Measurements from ENCODE around the gene AOX1. TPM values are rescaled to one million over a fixed set of nuclear protein-coding genes. Genes with fewer than 3 reads are reported as not detected.

The AOX1 gene
- total RNA-seq, 1 experiment from 2014 or later = 5.1 TPM

DNA sequence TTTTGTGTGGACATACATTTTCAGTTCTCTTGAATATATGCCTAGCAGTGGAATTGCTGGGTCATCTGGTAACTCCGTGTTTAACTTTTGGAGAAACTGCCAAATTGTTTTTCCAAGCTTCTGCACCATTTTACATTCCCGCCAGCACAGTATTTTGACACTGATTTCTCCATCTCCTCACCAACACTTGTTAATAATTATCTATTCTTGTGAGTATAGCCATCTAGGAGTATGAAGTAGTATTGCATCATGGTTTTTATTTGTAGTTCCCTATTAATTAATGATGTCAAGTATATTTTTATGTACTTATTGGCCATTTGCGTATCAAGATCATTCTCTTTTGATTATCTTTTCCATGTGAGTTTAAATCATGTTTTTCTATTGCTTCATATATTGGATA is 17.9 kb upstream of the AOX1 start:
- Histone ChIP-seq H3K9me3 (ENCODE audit: insufficient read depth, low read depth) (no peaks in the 10 kb centered on the region), H3K4me3 (no peak overlapping the region), H3K27ac (no peak overlapping the region), H3K9me2 (ENCODE audit: insufficient read depth) (no peaks in the 10 kb centered on the region), H3K4me2 (no peak overlapping the region), H2AFZ (no peak overlapping the region), H3K27me3 (ENCODE audit: insufficient read depth, low read depth) (no peaks in the 10 kb centered on the region), H3K79me2 (ENCODE audit: low read depth) (no peaks in the 10 kb centered on the region), H3K4me1 (replicated peaks; ENCODE audit: insufficient read depth) (no peaks in the 10 kb centered on the region), H3F3A (ENCODE audit: insufficient read depth, low read depth) (no peaks in the 10 kb centered on the region), H4K20me1 (ENCODE audit: insufficient read depth) (no peaks in the 10 kb centered on the region), H3K36me3 (ENCODE audit: low read depth) (peaks cover 8% of the 10 kb centered on the region; the same call in 1 of the 2 replicates)
- POLR2A ChIA-PET (ENCODE audit: unreplicated experiment) = no interaction called here
- CTCF ChIA-PET = no interaction called here
- intact Hi-C loops (cut with micrococcal nuclease; ENCODE audit: unreplicated experiment) = no loop called here
- no peak for DNase-seq
- no peak for TF ChIP-seq EZH2 (IDR thresholded peaks at IDR 0.05; ENCODE audit: low read depth)
- TF ChIP-seq, protein P1, sequence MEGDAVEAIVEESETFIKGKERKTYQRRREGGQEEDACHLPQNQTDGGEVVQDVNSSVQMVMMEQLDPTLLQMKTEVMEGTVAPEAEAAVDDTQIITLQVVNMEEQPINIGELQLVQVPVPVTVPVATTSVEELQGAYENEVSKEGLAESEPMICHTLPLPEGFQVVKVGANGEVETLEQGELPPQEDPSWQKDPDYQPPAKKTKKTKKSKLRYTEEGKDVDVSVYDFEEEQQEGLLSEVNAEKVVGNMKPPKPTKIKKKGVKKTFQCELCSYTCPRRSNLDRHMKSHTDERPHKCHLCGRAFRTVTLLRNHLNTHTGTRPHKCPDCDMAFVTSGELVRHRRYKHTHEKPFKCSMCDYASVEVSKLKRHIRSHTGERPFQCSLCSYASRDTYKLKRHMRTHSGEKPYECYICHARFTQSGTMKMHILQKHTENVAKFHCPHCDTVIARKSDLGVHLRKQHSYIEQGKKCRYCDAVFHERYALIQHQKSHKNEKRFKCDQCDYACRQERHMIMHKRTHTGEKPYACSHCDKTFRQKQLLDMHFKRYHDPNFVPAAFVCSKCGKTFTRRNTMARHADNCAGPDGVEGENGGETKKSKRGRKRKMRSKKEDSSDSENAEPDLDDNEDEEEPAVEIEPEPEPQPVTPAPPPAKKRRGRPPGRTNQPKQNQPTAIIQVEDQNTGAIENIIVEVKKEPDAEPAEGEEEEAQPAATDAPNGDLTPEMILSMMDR (conservative IDR thresholded peaks at IDR 0.05) = no peak
- no TSS peak for BruUV-seq (replicated peaks)

GRCh38 chr2:200575957-200576356 is 9.9 kb upstream of the AOX1 start:
- no peaks in the 10 kb centered on the region for H3K79me2 ChIP-seq (ENCODE audit: low read depth)
- POLR2A ChIA-PET (ENCODE audit: unreplicated experiment) = interaction anchor here (0.6 kb wide), 1 partner anchor 673 kb away, joined by 8 read pairs; no protein-coding TSS in a partner anchor
- CTCF ChIA-PET = interaction anchor here (0.6 to 1.0 kb wide), 5 partner anchors 10 to 209 kb away, joined by 3 to 7 read pairs (median 4); no protein-coding TSS in a partner anchor

GRCh38 chr2:200577027-200577426 is 8.8 kb upstream of the AOX1 start:
- intact Hi-C loops (cut with micrococcal nuclease; ENCODE audit: unreplicated experiment) = loop anchor here (2.0 to 5.0 kb wide), 4 partner anchors 42 to 605 kb away; partner anchors contain the start of gene BZW1
- CTCF ChIA-PET = no interaction called here
- no peaks in the 10 kb centered on the region for H4K20me1 ChIP-seq (ENCODE audit: insufficient read depth)
- no peaks in the 10 kb centered on the region for H3F3A ChIP-seq (ENCODE audit: insufficient read depth, low read depth)
- no peak for DNase-seq
- H3K36me3 ChIP-seq (ENCODE audit: low read depth) = no peaks in the 10 kb centered on the region
- TF ChIP-seq, protein P1 (conservative IDR thresholded peaks at IDR 0.05) = no peak
- BruUV-seq (replicated peaks) = no TSS peak
- H3K4me3 ChIP-seq = no peak overlapping the region
- POLR2A ChIA-PET (ENCODE audit: unreplicated experiment) = no interaction called here
- no peak overlapping the region for H3K4me2 ChIP-seq
- no peaks in the 10 kb centered on the region for H3K9me2 ChIP-seq (ENCODE audit: insufficient read depth)
- H2AFZ ChIP-seq = no peak overlapping the region
- H3K9me3 ChIP-seq (ENCODE audit: insufficient read depth, low read depth) = no peaks in the 10 kb centered on the region
- H3K79me2 ChIP-seq (ENCODE audit: low read depth) = no peaks in the 10 kb centered on the region
- H3K27me3 ChIP-seq (ENCODE audit: insufficient read depth, low read depth) = no peaks in the 10 kb centered on the region
- H3K4me1 ChIP-seq (replicated peaks; ENCODE audit: insufficient read depth) = no peaks in the 10 kb centered on the region
- H3K27ac ChIP-seq = no peak overlapping the region

More at GRCh38 chr2:200575957-200576356, 9.9 kb upstream of the AOX1 start:
- no peaks in the 10 kb centered on the region for H3F3A ChIP-seq (ENCODE audit: insufficient read depth, low read depth)
- no peaks in the 10 kb centered on the region for H3K9me3 ChIP-seq (ENCODE audit: insufficient read depth, low read depth)
- no peaks in the 10 kb centered on the region for H3K27me3 ChIP-seq (ENCODE audit: insufficient read depth, low read depth)
- no peak overlapping the region for H3K4me3 ChIP-seq
- no peaks in the 10 kb centered on the region for H3K9me2 ChIP-seq (ENCODE audit: insufficient read depth)
- intact Hi-C loops (cut with micrococcal nuclease; ENCODE audit: unreplicated experiment) = loop anchor here (2.0 to 5.0 kb wide), 4 partner anchors 43 to 604 kb away; partner anchors contain the start of gene BZW1
- no peaks in the 10 kb centered on the region for H3K36me3 ChIP-seq (ENCODE audit: low read depth)
- H3K4me2 ChIP-seq = no peak overlapping the region
- H2AFZ ChIP-seq = no peak overlapping the region
- H3K27ac ChIP-seq = no peak overlapping the region
- BruUV-seq (replicated peaks) = no TSS peak
- TF ChIP-seq, protein P1 (conservative IDR thresholded peaks at IDR 0.05) = peak; percentile 71
- TF ChIP-seq EZH2 (IDR thresholded peaks at IDR 0.05; ENCODE audit: low read depth) = no peak
- no peak for DNase-seq
- H4K20me1 ChIP-seq (ENCODE audit: insufficient read depth) = no peaks in the 10 kb centered on the region
- no peaks in the 10 kb centered on the region for H3K4me1 ChIP-seq (replicated peaks; ENCODE audit: insufficient read depth)

Measured in PC-9 (cell line).